AG04450 (cell line): ENCODE results near the gene FITM2. TPM values are rescaled to one million over a fixed set of nuclear protein-coding genes. Genes with fewer than 3 reads are reported as not detected.
"Not testable (repeated sequence)": the region's sequence is repeated elsewhere in the genome, so short reads cannot be mapped to it uniquely, and the experiment has no call there.

Experiments
- CTCF ChIA-PET: fragments of 300-600, 350-600 bp; formaldehyde crosslinking; extraction: SDS; loops from one replicate; lab custom pipeline; 2022; ENCODE audit warnings: antibody characterized with exemption, inconsistent platforms; lab: Charles Lee
- POLR2A ChIA-PET: fragments of 350-600 bp; formaldehyde crosslinking; extraction: SDS; loops from one replicate; lab custom pipeline; 2021; ENCODE audit warnings: antibody characterized with exemption, inconsistent platforms; lab: Yijun Ruan, JAX
- DNase-seq: peaks from one replicate; pipeline ENCODE4 v3.0.0-alpha.2; 2011; ENCODE audit warnings: low read depth, low spot score
- H3K27ac ChIP-seq: one replicate; pipeline ENCODE4 v1.5.1; 2012; ENCODE audit warnings: low read depth, low read length, control low read depth
- H3K27me3 ChIP-seq: one replicate; pipeline ENCODE4 v1.6.0; 2012; ENCODE audit warnings: low read length; ENCODE audit not compliant: control insufficient read depth, insufficient read depth
- H3K4me3 ChIP-seq: 2 replicates; pipeline ENCODE4 v1.5.1; 2011; ENCODE audit warnings: mild to moderate bottlenecking, low read depth, low read length, control low read depth
- H3K9me3 ChIP-seq: 2 replicates; pipeline ENCODE4 v1.5.1; 2012; ENCODE audit warnings: low read length; ENCODE audit not compliant: control insufficient read depth, insufficient read depth
- polyA plus RNA-seq: library from polyadenylated mRNA; depleted of rRNA; stranded (reverse); fragments of >200 nt; gene quantifications from 2 replicates; pipeline ENCODE4 v1.2.3, GENCODE V29; 2011
- TF ChIP-seq, protein P1 (sequence below): IDR thresholded peaks from 2 replicates; pipeline ENCODE4 v1.5.1; 2011; ENCODE audit warnings: low read depth, low read length, control low read depth, inconsistent platforms

FITM2 gene
- polyA plus RNA-seq, 1 experiment: 4.4 TPM

DNA sequence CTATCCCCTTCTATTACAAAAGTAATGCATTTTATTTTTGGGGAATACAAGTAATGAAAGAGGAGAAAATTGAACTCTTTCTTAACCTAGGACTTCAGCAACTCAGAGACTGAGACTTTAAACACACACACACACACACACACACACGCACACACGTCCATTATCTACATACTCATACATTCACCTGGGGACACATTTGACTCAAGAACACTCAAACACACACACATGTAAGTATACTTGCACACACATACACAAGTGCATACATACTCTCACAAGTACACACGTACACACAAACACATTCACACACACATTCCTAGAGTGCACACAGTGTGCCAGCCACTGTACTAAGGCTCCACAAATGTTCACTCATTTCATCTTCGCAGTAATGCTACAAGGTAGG, 23.7 kb upstream of the FITM2 start:
- Histone ChIP-seq H3K4me3 (no peak overlapping the region), H3K9me3 (no peaks in the 10 kb centered on the region), H3K27ac (no peak overlapping the region), H3K27me3 (peaks cover 33% of the 10 kb centered on the region)
- ChIA-PET POLR2A (no interaction called here), CTCF (no interaction called here)
- TF ChIP-seq, protein P1, sequence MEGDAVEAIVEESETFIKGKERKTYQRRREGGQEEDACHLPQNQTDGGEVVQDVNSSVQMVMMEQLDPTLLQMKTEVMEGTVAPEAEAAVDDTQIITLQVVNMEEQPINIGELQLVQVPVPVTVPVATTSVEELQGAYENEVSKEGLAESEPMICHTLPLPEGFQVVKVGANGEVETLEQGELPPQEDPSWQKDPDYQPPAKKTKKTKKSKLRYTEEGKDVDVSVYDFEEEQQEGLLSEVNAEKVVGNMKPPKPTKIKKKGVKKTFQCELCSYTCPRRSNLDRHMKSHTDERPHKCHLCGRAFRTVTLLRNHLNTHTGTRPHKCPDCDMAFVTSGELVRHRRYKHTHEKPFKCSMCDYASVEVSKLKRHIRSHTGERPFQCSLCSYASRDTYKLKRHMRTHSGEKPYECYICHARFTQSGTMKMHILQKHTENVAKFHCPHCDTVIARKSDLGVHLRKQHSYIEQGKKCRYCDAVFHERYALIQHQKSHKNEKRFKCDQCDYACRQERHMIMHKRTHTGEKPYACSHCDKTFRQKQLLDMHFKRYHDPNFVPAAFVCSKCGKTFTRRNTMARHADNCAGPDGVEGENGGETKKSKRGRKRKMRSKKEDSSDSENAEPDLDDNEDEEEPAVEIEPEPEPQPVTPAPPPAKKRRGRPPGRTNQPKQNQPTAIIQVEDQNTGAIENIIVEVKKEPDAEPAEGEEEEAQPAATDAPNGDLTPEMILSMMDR: no peak
- DNase-seq: no peak

DNA sequence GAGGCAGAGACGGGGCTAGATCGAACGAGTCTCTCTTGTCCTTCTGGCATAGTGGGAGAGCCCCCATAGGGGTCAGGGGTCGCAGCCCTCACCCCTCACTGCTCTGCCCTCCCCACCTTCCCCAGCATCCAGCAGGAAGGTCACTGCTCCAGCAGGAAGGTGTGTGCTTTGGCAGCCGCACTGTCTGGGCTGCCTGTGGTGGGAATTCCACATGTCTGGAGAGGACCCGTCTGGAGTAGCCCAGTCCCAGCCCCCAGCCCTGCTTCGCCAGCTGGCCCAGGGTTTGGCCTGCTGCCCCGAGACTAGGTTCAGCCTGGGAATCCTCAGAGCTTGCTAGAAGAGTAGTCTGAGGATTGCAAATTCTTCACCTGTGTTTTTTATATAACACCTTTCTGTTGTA, 23.3 kb upstream of the FITM2 start:
- peaks cover 35% of the 10 kb centered on the region for H3K27me3 ChIP-seq
- H3K9me3 ChIP-seq: no peaks in the 10 kb centered on the region
- TF ChIP-seq, protein P1: no peak
- CTCF ChIA-PET: no interaction called here
- H3K4me3 ChIP-seq: no peak overlapping the region
- no peak for DNase-seq
- POLR2A ChIA-PET: no interaction called here
- H3K27ac ChIP-seq: no peak overlapping the region

DNA sequence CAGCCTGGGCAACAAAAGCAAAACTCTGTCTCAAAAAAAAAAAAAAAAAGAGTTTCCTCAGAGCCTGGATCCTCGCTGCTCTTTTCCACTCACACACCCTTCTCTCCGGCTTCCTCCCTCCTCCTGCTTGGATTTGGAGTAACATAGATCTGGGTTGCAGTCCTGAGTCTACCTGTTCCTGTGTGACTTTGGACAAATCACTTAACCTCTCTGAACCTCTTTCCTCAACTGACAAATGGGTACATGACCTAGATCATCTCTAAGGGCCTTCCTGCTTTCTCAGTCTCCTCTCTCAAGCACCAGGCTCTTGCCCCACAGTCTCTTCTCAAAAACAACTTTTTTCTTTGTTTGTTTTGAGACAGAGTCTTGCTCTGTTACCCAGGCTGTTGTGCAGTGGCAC, 20.2 kb upstream of the FITM2 start:
- no peak overlapping the region for H3K4me3 ChIP-seq
- no peak for DNase-seq
- TF ChIP-seq, protein P1: no peak
- H3K27ac ChIP-seq: no peak overlapping the region
- H3K27me3 ChIP-seq: peaks cover 24% of the 10 kb centered on the region
- H3K9me3 ChIP-seq: no peaks in the 10 kb centered on the region
- CTCF ChIA-PET: interaction anchor here (2.6 kb wide), 1 partner anchor 20 kb away, joined by 13 read pairs; the partner anchor contains the start of gene FITM2
- POLR2A ChIA-PET: no interaction called here

DNA sequence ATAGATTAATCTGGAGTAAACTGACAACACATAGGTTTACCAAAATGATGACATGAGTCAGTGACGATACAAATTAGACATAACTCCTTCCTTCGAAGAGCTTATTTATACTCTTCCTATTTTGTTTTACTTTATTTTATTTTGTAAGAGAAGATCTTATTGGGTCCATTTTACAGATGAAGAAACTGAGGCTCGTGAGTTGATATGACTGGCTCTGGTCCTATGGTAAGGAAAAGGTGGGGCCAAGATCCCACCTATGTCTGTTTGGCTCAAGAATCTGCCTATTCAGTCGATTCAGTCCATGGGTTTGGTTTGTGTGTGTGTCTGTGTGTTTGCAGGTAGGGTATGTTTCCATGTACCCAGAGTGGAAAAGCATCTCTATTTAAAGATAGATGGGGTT, 17.4 kb upstream of the FITM2 start:
- TF ChIP-seq, protein P1: no peak
- ChIA-PET CTCF (interaction anchor here (7.2 kb wide), 1 partner anchor 18 kb away, joined by 38 read pairs; the partner anchor contains the start of gene FITM2), POLR2A (no interaction called here)

DNA sequence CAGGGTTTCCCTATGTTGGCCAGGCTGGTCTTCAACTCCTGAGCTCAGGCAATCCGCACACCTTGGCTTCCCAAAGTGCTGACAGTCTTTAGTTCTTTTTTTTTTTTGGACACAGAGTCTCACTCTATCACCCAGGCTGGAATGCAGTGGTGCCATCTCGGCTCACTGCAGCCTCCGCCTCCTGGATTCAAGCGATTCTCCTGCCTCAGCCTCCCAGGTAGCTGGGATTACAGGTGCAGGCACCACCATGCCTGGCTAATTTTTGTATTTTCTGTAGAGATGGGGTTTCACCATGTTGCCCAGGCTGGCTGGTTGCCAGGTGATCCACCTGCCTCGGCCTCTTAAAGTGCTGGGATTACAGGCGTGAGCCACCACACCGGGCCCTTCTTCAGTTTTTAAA, 16.7 kb upstream of the FITM2 start:
- CTCF ChIA-PET: interaction anchor here (7.2 kb wide), 1 partner anchor 17 kb away, joined by 38 read pairs; the partner anchor contains the start of gene FITM2
- POLR2A ChIA-PET, DNase-seq, H3K27ac ChIP-seq, H3K27me3 ChIP-seq, H3K4me3 ChIP-seq, H3K9me3 ChIP-seq: not testable (repeated sequence)

More for the DNA sequence above, 17.4 kb upstream of the FITM2 start:
- Histone ChIP-seq H3K27me3 (peaks cover 13% of the 10 kb centered on the region), H3K27ac (no peak overlapping the region), H3K4me3 (no peak overlapping the region), H3K9me3 (no peaks in the 10 kb centered on the region)
- DNase-seq: no peak
